Measurements from ENCODE around the gene DAND5.
"Not testable (repeated sequence)": the region's sequence is repeated elsewhere in the genome, so short reads cannot be mapped to it uniquely, and the experiment has no call there.

DAND5 gene

GRCh38 chr19:12946092-12946721 lies 23.2 kb upstream of the DAND5 start:
- DNase-seq, result peak; percentile 78

DNA sequence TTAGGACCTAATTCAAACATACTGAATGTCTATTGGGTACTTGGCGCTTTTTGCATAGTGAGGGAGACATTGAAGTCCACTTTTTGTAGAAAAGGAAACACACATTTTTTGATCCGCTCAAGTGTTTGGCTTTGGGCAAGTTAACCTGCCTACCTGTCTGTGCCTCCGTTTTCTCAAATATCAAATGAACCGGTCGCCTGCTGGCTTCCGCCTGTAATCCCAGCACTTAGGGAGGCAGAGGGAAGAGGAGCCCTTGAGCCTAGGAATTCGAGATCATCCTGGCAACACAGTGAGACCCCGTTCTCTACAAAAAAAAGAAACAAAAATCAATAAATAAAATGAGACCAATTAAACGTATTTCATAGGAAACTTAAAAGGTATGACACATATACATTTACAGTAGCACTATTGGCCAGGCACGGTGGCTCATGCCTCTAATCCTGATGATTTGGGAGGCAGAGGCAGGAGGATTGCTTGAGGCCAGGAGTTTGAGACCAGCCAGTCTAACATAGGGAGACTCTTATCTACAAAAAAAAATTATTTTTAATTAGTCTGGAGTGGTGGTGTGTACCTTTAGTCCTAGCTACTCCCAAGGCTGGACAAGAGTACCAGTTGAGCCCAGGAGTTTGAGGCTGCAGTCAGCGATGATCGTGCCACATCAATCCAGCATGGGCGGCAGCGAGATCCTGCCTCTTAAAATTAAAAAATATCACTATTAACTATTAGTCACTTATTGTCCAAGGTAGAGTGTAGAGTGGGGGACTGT lies 22.5 kb upstream of the DAND5 start:
- DNase-seq, result no peak

GRCh38 chr19:12947702-12948611 lies 21.4 kb upstream of the DAND5 start:
- no peak for DNase-seq

- no peak for DNase-seq
These were observed 20.6 kb upstream of the DAND5 start for GRCh38 chr19:12948612-12949362.

- no peak for DNase-seq
These were observed 19.8 kb upstream of the DAND5 start for GRCh38 chr19:12949363-12950283.

DNA sequence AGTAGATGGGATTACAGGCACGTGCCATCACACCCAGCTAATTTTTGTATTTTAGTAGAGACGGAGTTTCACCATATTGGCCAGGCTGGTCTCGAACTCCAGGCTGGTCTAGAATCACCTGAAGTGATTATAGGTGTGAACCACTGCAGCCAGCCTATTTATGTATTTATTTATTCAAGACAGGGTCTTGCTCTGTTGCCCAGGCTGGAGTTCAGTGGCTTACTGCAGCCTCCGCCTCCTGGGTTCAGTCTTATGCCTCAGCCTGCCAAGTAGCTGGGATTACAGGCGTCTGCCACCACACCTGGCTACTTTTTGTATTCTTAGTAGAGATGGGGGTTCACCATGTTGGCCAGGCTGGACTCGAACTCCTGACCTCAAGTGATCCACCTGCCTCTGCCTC lies 17.3 kb upstream of the DAND5 start:
- not testable (repeated sequence) for DNase-seq

GRCh38 chr19:12952488-12953137 lies 16.8 kb upstream of the DAND5 start:
- DNase-seq, result peak; percentile 48

GRCh38 chr19:12953138-12953798 lies 16.1 kb upstream of the DAND5 start:
- no peak for DNase-seq

- no peak for DNase-seq
These were observed 15.4 kb upstream of the DAND5 start for GRCh38 chr19:12953799-12954611.

- no peak for DNase-seq
These were observed 14.8 kb upstream of the DAND5 start for GRCh38 chr19:12954612-12954962.

DNA sequence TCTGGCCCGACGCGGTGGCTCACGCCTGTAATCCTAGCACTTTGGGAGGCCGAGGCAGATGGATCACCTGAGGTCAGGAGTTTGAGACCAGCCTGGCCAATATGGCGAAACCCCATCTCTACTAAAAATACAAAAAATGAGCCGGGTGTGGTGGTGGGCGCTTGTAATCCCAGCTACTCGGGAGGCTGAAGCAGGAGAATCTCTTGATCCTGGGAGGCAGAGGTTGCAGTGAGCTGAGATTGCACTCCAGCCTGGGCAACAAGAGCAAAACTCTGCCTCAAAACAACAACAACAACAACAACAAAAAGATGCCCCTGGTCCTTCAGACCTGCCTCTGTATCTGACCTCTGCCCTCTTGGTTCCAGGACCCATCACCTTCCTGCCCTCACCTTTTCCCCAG lies 13.8 kb upstream of the DAND5 start:
- not testable (repeated sequence) for DNase-seq

GRCh38 chr19:12955996-12956395 lies 13.4 kb upstream of the DAND5 start:
- no peak for DNase-seq

- peak; percentile 69 for DNase-seq
These were observed 12.7 kb upstream of the DAND5 start, which contains the start of gene GADD45GIP1 for GRCh38 chr19:12956446-12957388. GADD45GIP1 (minus strand) TSS chr19:12957223; CDS start chr19:12957212, 11 bp downstream.

GRCh38 chr19:12957389-12957952 lies 11.9 kb upstream of the DAND5 start:
- DNase-seq, result not testable (repeated sequence)

DNA sequence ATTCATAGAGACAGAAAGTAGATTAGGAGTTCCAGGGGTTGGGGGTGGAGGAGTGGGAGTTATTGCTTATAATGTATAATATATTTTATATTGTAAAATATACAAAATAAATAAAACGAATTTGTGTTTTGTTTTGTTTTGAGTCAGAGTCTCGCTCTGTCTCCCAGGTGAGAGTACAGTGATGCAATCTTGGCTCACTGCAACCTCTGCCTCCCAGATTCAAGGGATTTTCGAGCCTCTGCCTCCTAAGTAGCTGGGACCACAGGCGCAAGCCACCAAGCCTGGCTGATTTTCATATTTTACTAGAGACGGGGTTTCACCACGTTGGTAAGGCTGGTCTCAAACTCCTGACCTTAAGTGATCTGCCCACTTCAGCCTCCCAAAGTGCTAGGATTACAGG lies 9.9 kb upstream of the DAND5 start:
- DNase-seq, result no peak

DNA sequence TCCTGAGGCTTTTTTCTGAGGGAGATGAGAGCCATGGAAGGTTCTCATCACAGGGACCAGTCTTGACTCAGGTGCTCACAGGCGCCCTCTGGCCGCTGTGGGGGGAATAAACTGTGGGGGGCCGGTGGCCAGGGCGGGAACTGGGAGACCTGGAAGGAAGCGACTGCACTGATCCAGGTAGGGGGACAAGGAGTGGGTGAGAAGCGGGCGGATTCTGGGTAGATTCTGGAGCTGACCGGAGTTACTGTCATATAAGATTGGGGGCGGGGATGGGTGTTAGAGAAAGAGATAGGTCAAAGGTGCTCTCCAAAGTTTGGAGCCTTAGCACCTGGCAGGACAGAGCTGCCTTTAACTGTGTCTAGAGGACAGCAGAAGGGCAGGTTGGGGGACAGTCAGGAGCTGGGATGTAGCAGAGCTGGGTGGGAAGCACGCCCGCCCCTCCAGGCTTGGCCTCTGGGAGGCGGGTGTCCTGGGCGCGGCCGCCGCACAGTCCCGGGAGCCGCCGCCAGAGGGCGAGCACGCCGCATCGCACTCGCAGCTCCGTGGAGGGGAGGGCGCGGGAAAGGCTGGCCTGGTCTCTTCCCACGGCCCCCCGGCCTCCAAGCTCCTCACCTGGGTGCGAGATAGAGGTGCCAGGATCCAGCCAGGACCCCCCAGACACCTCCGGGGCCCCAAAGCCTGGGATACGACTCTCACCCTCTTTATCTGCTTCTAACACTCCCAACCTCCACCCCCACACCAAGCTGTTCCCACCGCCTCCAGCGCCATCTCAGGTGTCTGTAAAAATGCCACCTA lies 4.2 kb upstream of the DAND5 start:
- peak; percentile 48 for DNase-seq

- no peak for DNase-seq
These were observed 3.6 kb upstream of the DAND5 start for GRCh38 chr19:12965812-12966135.

Measured in NCI-H226 (cell line).